Naive thymus-derived CD8-positive, alpha-beta T cell (primary cell): ENCODE measurements around the gene GKN2. TPM values are rescaled to one million over a fixed set of nuclear protein-coding genes. Genes with fewer than 3 reads are reported as not detected.

Experiments used
- ATAC-seq, 2 donors: fragments of 150-1000 bp; cut with Tn5 transposase in 1 of 2; sonication (Bioruptor Pico), chemical (Tn5 transposase) in 1 of 2; 1 replicate in 1 of 2; 2 replicates in 1 of 2; pipeline ENCODE4 v1.10.0; 2021; ENCODE audit warnings: mild to moderate bottlenecking in 2 of 2, moderate library complexity in 2 of 2
- POLR2A ChIA-PET: fragments of 350-600 bp; sonication (Branson Sonifier 250); formaldehyde crosslinking; loops from one replicate; lab custom pipeline; 2021; ENCODE audit warnings: antibody characterized with exemption; lab: Charles Lee
- DNase-seq, 10 donors: peaks; one replicate each; pipeline versions ENCODE4 v3.0.0 to v3.0.0-alpha.2; 2020 to 2022
- H3K27ac Mint-ChIP-seq, 10 donors: one replicate each; pipeline ENCODE4 v1.8.0; 2020 to 2022; ENCODE audit warnings: mild to moderate bottlenecking in 10 of 10, mixed read lengths in 10 of 10, moderate library complexity in 4 of 10, inconsistent platforms in 1 of 10
- H3K27me3 Mint-ChIP-seq, 5 donors: one replicate each; pipeline ENCODE4 v1.8.0; 2021 to 2022; ENCODE audit warnings: mixed read lengths in 5 of 5
- H3K36me3 Mint-ChIP-seq, 3 donors: one replicate each; pipeline ENCODE4 v1.8.0; 2020 to 2022; ENCODE audit warnings: mixed read lengths in 3 of 3, mild to moderate bottlenecking in 2 of 3, inconsistent platforms in 1 of 3
- H3K4me1 Mint-ChIP-seq, 4 donors: one replicate each; pipeline ENCODE4 v1.8.0; 2021 to 2022; ENCODE audit warnings: mixed read lengths in 4 of 4
- H3K4me3 Mint-ChIP-seq, 10 donors: one replicate each; pipeline ENCODE4 v1.8.0; 2020 to 2022; ENCODE audit warnings: mild to moderate bottlenecking in 10 of 10, mixed read lengths in 10 of 10, moderate library complexity in 6 of 10, inconsistent platforms in 1 of 10
- H3K9me3 Mint-ChIP-seq, 9 donors: one replicate each; pipeline ENCODE4 v1.8.0; 2020 to 2022; ENCODE audit warnings: mixed read lengths in 9 of 9, mild to moderate bottlenecking in 3 of 9, inconsistent platforms in 1 of 9, moderate library complexity in 1 of 9
- polyA plus RNA-seq, 3 donors: library from polyadenylated mRNA; unstranded; fragments of 300-500 nt; fragmentation: Illumina TruSeq; gene quantifications; one replicate each; pipeline ENCODE4 v1.2.3, GENCODE V29; 2021
- total RNA-seq, 8 experiments: library from RNA in 2 of 8; stranded (reverse) in 2 of 8; gene quantifications; one replicate each; pipeline ENCODE4 v1.2.3 and lab custom pipeline; 2021 to 2026

Gene GKN2
- not detected for total RNA-seq
- not detected for polyA plus RNA-seq
- 0 to 0.06 (median 0) reads per million in 6 experiments for total RNA-seq (lab: John Stamatoyannopoulos, UW)

- Mint-ChIP-seq H3K4me1 (no peaks in the 10 kb centered on the region), H3K9me3 (peaks cover 0 to 4% (median 0%) of the 10 kb centered on the region in 9 donors), H3K27ac (no peak within 1 kb of the TSS), H3K27me3 (peaks cover 0 to 12% (median 4%) of the 10 kb centered on the region in 5 donors), H3K4me3 (no peak within 1 kb of the TSS), H3K36me3 (no peaks in the 10 kb centered on the region)
- no peak for DNase-seq
- no peak for ATAC-seq
- POLR2A ChIA-PET: no interaction called here
These were observed at the start of gene GKN2 for GRCh38 chr2:68952887-68953521. TSS of gene GKN2 (minus strand) at chr2:68952893. CDS start at chr2:68952861, 32 bp downstream.

DNA sequence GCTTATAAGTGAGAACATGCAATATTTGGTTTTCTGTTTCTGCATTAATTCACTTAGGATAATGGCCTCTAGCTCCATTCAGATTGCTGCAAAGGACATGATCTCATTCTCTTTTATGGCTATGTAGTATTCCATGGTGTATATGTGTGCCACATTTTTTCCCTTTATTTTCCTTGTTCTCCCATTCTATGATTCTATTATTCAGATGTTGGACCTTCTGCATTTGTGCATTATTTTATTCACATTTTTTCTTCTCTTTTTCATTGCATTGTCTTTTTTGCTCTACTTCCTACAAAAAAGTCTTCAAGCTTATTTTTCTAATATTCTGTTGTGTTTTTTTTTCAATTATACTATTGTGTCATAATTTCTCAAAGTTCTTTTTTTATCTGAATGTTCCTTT is 49.2 kb upstream of the GKN2 start:
- Mint-ChIP-seq H3K27me3 (peaks cover 19 to 56% (median 28%) of the 10 kb centered on the region in 5 donors), H3K9me3 (peaks cover 8 to 27% (median 20%) of the 10 kb centered on the region in 9 donors), H3K36me3 (peaks cover 0 to 23% (median 9%) of the 10 kb centered on the region in 3 donors), H3K4me1 (no peaks in the 10 kb centered on the region), H3K4me3 (no peak overlapping the region), H3K27ac (peak overlapping the region in 1 of 10 donors; percentile 65)
- no peak for DNase-seq
- POLR2A ChIA-PET: no interaction called here
- ATAC-seq: no peak

DNA sequence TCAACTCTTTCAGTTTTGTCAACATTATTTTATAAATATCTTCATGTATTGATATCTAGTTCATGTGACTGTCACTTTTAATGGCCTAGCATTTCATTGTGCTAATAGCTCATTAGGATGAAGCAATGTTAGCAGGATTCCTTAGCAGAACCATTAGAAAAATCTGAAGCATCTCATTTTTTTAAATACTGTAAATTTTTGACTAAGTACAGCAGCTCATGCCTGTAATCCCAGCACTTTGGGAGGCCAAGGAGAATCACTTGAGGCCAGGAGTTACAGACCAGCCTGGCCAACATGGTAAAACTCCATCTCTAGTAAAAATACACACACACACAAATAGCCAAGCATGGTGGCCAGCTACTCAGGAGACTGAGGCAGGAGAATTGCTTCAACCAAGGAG is 44.7 kb upstream of the GKN2 start:
- POLR2A ChIA-PET: no interaction called here
- Mint-ChIP-seq H3K4me1 (no peaks in the 10 kb centered on the region), H3K9me3 (peaks cover 2 to 14% (median 10%) of the 10 kb centered on the region in 9 donors), H3K27me3 (peaks cover 9 to 34% (median 20%) of the 10 kb centered on the region in 5 donors), H3K27ac (no peak overlapping the region), H3K36me3 (peaks cover 0 to 11% (median 8%) of the 10 kb centered on the region in 3 donors), H3K4me3 (no peak overlapping the region)
- no peak for DNase-seq
- no peak for ATAC-seq

DNA sequence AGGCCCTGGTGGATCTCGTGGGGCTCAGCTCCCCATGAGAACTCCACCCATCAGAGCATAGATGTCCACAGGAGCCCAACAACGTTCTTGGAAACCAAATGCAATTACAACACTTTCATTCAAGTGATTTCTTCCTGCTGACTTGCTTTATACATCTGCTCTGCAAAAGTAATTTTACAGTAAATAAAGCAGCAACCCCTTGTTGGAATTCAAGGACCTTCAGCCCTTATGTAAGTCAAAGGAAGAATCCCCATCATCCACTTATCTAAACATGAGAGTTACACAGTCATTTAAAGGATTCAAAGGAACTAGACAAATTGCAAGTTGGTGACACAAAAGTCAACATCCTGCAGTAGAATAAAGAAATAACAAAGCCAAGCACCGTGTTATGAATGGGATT is 43.2 kb upstream of the GKN2 start:
- H3K36me3 Mint-ChIP-seq: peaks cover 0 to 3% (median 0%) of the 10 kb centered on the region in 3 donors
- H3K27ac Mint-ChIP-seq: no peak overlapping the region
- peaks cover 0 to 4% (median 0%) of the 10 kb centered on the region in 9 donors for H3K9me3 Mint-ChIP-seq
- no peak overlapping the region for H3K4me3 Mint-ChIP-seq
- H3K27me3 Mint-ChIP-seq: peaks cover 2 to 22% (median 12%) of the 10 kb centered on the region in 5 donors
- ATAC-seq: no peak
- no peak for DNase-seq
- POLR2A ChIA-PET: no interaction called here
- H3K4me1 Mint-ChIP-seq: no peaks in the 10 kb centered on the region

- no peak for DNase-seq
- Mint-ChIP-seq H3K27me3 (peaks cover 5 to 31% (median 16%) of the 10 kb centered on the region in 5 donors), H3K27ac (no peak overlapping the region), H3K4me3 (no peak overlapping the region), H3K4me1 (peaks cover 0 to 3% (median 0%) of the 10 kb centered on the region in 4 donors), H3K36me3 (no peaks in the 10 kb centered on the region), H3K9me3 (peaks cover 0 to 4% (median 0%) of the 10 kb centered on the region in 9 donors)
- ATAC-seq: no peak
- POLR2A ChIA-PET: no interaction called here
These were observed 42.2 kb upstream of the GKN2 start for GRCh38 chr2:68994864-68995263.

DNA sequence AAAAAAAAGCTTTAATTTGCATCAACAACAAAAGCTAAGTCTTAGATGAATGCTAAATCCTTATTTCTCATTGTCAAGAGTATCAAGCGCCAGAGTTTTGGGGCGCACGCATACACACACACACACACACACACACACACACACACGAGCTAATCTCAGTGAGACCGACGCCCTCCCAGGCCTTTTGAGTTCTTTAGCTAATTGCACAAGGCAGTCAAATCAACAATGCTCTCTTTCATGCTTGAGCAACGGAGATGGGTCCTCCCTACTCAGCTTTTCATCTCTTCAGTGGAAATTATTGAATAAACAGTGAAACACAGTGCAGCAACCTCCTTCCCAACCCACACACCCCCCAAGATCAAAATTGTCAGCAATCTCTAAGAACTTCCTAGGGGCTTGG is 41.0 kb upstream of the GKN2 start:
- POLR2A ChIA-PET: no interaction called here
- peaks cover 0 to 3% (median 0%) of the 10 kb centered on the region in 4 donors for H3K4me1 Mint-ChIP-seq
- H3K27me3 Mint-ChIP-seq: peaks cover 3 to 26% (median 16%) of the 10 kb centered on the region in 5 donors
- H3K9me3 Mint-ChIP-seq: no peaks in the 10 kb centered on the region
- no peak overlapping the region for H3K27ac Mint-ChIP-seq
- ATAC-seq: no peak
- no peak overlapping the region for H3K4me3 Mint-ChIP-seq
- no peaks in the 10 kb centered on the region for H3K36me3 Mint-ChIP-seq
- no peak for DNase-seq

DNA sequence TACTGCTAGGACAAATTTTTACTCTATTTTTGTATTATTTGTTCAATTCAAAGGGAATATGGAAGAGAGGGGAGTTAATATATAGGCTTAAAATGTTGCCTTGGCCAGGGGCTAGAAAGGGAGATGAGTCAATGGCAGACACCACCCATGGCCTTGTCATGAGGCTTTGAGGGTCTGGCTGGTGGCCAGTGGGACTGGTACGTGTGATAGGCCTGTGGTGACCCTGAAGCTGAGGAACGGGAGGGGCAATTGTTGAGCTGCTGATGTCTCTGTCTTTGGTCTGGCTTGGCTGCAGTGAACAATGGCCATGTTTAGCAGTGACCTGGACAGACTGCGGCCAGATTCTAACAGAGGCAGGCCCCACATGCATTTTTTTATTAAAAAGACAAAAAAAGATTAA is 40.2 kb upstream of the GKN2 start:
- POLR2A ChIA-PET: interaction anchor here (0.6 kb wide), 1 partner anchor 24 kb away, joined by 3 read pairs; no protein-coding TSS in a partner anchor
- no peak for ATAC-seq
- H3K4me1 Mint-ChIP-seq: peaks cover 0 to 3% (median 0%) of the 10 kb centered on the region in 4 donors
- no peak for DNase-seq
- no peak overlapping the region for H3K27ac Mint-ChIP-seq
- H3K36me3 Mint-ChIP-seq: no peaks in the 10 kb centered on the region
- H3K9me3 Mint-ChIP-seq: no peaks in the 10 kb centered on the region
- peaks cover 3 to 19% (median 12%) of the 10 kb centered on the region in 5 donors for H3K27me3 Mint-ChIP-seq
- H3K4me3 Mint-ChIP-seq: no peak overlapping the region

- Mint-ChIP-seq H3K27me3 (peaks cover 3 to 19% (median 12%) of the 10 kb centered on the region in 5 donors), H3K27ac (no peak overlapping the region), H3K36me3 (no peaks in the 10 kb centered on the region), H3K9me3 (no peaks in the 10 kb centered on the region), H3K4me3 (no peak overlapping the region), H3K4me1 (peaks cover 0 to 3% (median 0%) of the 10 kb centered on the region in 4 donors)
- POLR2A ChIA-PET: no interaction called here
- ATAC-seq (no peak), DNase-seq (no peak)
These were observed 39.6 kb upstream of the GKN2 start for GRCh38 chr2:68992341-68992740.

DNA sequence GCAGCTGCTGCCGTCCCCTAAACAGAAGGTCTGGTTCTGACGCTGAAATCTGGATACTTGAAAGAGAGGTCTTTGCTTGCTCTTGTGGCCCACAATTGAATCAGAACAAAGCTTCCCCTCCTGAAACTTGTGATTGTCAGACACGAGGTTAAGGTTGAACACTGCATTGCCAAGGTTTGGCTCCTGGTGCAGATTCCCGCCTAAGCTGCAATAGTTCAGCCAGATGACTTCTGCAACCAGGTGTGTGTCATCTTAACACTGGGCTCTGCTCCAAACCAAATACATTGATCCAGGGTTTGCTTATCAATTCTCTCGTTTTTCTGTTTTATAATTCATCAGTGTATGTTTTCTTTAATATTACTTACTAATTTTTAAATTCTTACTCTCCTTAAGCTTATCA is 36.3 kb upstream of the GKN2 start:
- Mint-ChIP-seq H3K9me3 (no peaks in the 10 kb centered on the region), H3K27ac (no peak overlapping the region), H3K4me3 (peak overlapping the region in 1 of 10 donors; percentile 49), H3K36me3 (no peaks in the 10 kb centered on the region), H3K4me1 (peaks cover 0 to 3% (median 0%) of the 10 kb centered on the region in 4 donors), H3K27me3 (peaks cover 3 to 12% (median 9%) of the 10 kb centered on the region in 5 donors)
- POLR2A ChIA-PET: no interaction called here
- DNase-seq (no peak), ATAC-seq (no peak)

- no peak overlapping the region for H3K4me3 Mint-ChIP-seq
- ATAC-seq: no peak
- H3K27ac Mint-ChIP-seq: no peak overlapping the region
- no peaks in the 10 kb centered on the region for H3K9me3 Mint-ChIP-seq
- peaks cover 3 to 11% (median 6%) of the 10 kb centered on the region in 5 donors for H3K27me3 Mint-ChIP-seq
- DNase-seq: no peak
- peaks cover 0 to 3% (median 0%) of the 10 kb centered on the region in 4 donors for H3K4me1 Mint-ChIP-seq
- POLR2A ChIA-PET: no interaction called here
- H3K36me3 Mint-ChIP-seq: no peaks in the 10 kb centered on the region
These were observed 34.4 kb upstream of the GKN2 start for GRCh38 chr2:68987021-68987503.

DNA sequence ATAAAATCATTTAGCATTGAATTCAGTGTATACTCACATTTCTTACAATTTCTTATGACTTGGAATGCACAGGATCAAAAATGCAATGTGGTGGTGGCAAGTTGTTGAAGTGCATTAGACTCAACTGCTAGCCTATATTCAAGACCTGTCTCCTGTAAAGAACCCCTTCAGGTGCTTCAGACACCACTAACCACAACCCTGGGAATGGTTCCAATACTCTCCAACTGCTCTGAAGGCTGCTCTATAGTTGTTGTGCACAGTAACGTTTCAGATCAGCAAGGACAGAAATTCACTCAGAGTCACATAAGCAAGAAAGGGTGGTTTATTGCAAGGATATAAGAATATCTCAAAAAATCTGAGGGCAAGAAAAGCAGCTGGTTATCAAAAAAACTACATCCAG is 28.3 kb upstream of the GKN2 start:
- Mint-ChIP-seq H3K27ac (no peak overlapping the region), H3K27me3 (peaks cover 13 to 35% (median 17%) of the 10 kb centered on the region in 5 donors), H3K36me3 (no peaks in the 10 kb centered on the region), H3K9me3 (no peaks in the 10 kb centered on the region), H3K4me1 (no peaks in the 10 kb centered on the region), H3K4me3 (no peak overlapping the region)
- ATAC-seq (no peak), DNase-seq (no peak)
- POLR2A ChIA-PET: no interaction called here

- H3K27me3 Mint-ChIP-seq: peaks cover 14 to 35% (median 27%) of the 10 kb centered on the region in 5 donors
- no peaks in the 10 kb centered on the region for H3K4me1 Mint-ChIP-seq
- H3K4me3 Mint-ChIP-seq: no peak overlapping the region
- ATAC-seq (no peak), DNase-seq (no peak)
- POLR2A ChIA-PET: no interaction called here
- H3K27ac Mint-ChIP-seq: no peak overlapping the region
- H3K36me3 Mint-ChIP-seq: no peaks in the 10 kb centered on the region
- H3K9me3 Mint-ChIP-seq: no peaks in the 10 kb centered on the region
These were observed 25.4 kb upstream of the GKN2 start for GRCh38 chr2:68978098-68978497.

- H3K36me3 Mint-ChIP-seq: no peaks in the 10 kb centered on the region
- peaks cover 14 to 36% (median 27%) of the 10 kb centered on the region in 5 donors for H3K27me3 Mint-ChIP-seq
- H3K9me3 Mint-ChIP-seq: no peaks in the 10 kb centered on the region
- H3K4me3 Mint-ChIP-seq: no peak overlapping the region
- POLR2A ChIA-PET: no interaction called here
- H3K4me1 Mint-ChIP-seq: no peaks in the 10 kb centered on the region
- ATAC-seq: no peak
- DNase-seq: no peak
- no peak overlapping the region for H3K27ac Mint-ChIP-seq
These were observed 24.8 kb upstream of the GKN2 start for GRCh38 chr2:68977453-68977852.
